Mucosa of rectum (tissue), 2 donors: Measurements from ENCODE around the gene REP15.
A peak's percentile ranks its signal among the peaks of the same experiment; 100 is the strongest.

Source experiments
- H3K27ac ChIP-seq, 2 donors: one replicate each; pipeline ENCODE4 v1.7.0; 2013; ENCODE audit warnings: inconsistent platforms in 2 of 2, low read depth in 2 of 2, low read length in 2 of 2
- H3K27me3 ChIP-seq, 2 donors: one replicate each; pipeline ENCODE4 v1.7.0; 2013; ENCODE audit warnings: low read length in 2 of 2; ENCODE audit not compliant: control insufficient read depth in 2 of 2, insufficient read depth in 2 of 2
- H3K36me3 ChIP-seq, 2 donors: one replicate each; pipeline ENCODE4 v1.7.0; 2013; ENCODE audit warnings: low read length in 2 of 2; ENCODE audit not compliant: control insufficient read depth in 2 of 2, insufficient read depth in 2 of 2
- H3K4me1 ChIP-seq, 2 donors: one replicate each; pipeline ENCODE4 v1.7.0; 2013; ENCODE audit warnings: low read length in 2 of 2, mild to moderate bottlenecking in 1 of 2; ENCODE audit not compliant: control insufficient read depth in 2 of 2, insufficient read depth in 2 of 2
- H3K4me3 ChIP-seq, 2 donors: one replicate each; pipeline ENCODE4 v1.7.0; 2013; ENCODE audit warnings: low read length in 2 of 2
- H3K9ac ChIP-seq, 2 donors: one replicate each; pipeline ENCODE4 v1.7.0; 2013; ENCODE audit warnings: low read length in 2 of 2, low read depth in 1 of 2, mild to moderate bottlenecking in 1 of 2
- H3K9me3 ChIP-seq, 2 donors: one replicate each; pipeline ENCODE4 v1.7.0; 2013; ENCODE audit warnings: low read length in 2 of 2; ENCODE audit not compliant: control insufficient read depth in 2 of 2
- donor health status: healthy.
- donor health status: Normal muscosa, but diverticular disease.

Gene REP15

GRCh38 chr12:27693403-27693802 is 2.8 kb upstream of the REP15 start:
- no peak overlapping the region for H3K4me3 ChIP-seq
- H3K4me1 ChIP-seq, result peaks cover 4 to 11% of the 10 kb centered on the region in 2 donors
- H3K36me3 ChIP-seq, result peaks cover 19% of the 10 kb centered on the region in 2 donors

DNA sequence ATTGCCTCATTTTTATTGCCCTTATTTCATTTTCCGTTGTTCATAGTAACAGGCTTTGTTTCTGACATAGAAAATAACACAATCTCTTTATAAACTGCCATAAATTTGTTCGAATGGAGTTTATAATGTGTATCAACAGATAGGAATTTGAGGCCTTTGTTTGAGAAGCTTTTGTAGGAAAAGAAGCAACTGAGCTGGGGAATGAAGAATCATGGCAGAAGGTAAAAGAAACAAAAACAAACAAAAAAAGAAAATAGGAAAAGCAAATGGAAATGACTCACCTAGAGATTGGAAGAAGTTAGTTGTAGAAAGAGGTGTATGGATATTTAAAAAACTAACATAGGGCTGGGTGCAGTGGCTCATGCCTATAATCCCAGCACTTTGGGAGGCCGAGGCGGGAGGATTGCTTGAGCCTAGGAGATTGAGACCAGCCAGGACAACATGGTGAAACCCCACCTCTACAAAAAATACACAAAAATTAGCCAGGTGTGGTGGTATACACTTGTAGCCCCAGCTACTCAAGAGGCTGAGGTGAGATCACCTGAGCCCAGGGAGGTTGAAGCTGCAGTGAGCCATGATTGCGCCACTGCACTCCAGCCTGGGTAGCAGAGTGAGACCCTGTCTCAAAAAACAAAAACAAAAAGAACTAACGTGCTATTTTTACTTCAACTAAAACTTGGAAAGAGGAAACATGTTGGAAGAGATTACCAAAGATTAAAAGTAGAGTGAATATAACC is 523 bp upstream of the REP15 start:
- H3K4me3 ChIP-seq, result no peak overlapping the region

More at GRCh38 chr12:27693403-27693802, 2.8 kb upstream of the REP15 start:
- no peak overlapping the region for H3K9ac ChIP-seq
- no peak overlapping the region for H3K27ac ChIP-seq
- H3K9me3 ChIP-seq, result no peaks in the 10 kb centered on the region
- H3K27me3 ChIP-seq, result no peaks in the 10 kb centered on the region

GRCh38 chr12:27696864-27697564 is 767 bp downstream of the REP15 start:
- H3K27ac ChIP-seq, result peak overlapping the region; percentile 29 to 57
- no peaks in the 10 kb centered on the region for H3K27me3 ChIP-seq
- peaks cover 2 to 5% of the 10 kb centered on the region in 2 donors for H3K36me3 ChIP-seq
- peak overlapping the region in 1 of 2 donors; percentile 50 for H3K9ac ChIP-seq
- H3K4me3 ChIP-seq, result peak overlapping the region; percentile 52 to 63
- H3K9me3 ChIP-seq, result no peaks in the 10 kb centered on the region
- H3K4me1 ChIP-seq, result peaks cover 4 to 7% of the 10 kb centered on the region in 2 donors

More for the DNA sequence above, 523 bp upstream of the REP15 start:
- H3K9me3 ChIP-seq, result no peaks in the 10 kb centered on the region
- peaks cover 4 to 7% of the 10 kb centered on the region in 2 donors for H3K36me3 ChIP-seq
- peak overlapping the region; percentile 55 to 59 for H3K27ac ChIP-seq
- no peaks in the 10 kb centered on the region for H3K27me3 ChIP-seq
- no peak overlapping the region for H3K9ac ChIP-seq
- peaks cover 4 to 7% of the 10 kb centered on the region in 2 donors for H3K4me1 ChIP-seq

DNA sequence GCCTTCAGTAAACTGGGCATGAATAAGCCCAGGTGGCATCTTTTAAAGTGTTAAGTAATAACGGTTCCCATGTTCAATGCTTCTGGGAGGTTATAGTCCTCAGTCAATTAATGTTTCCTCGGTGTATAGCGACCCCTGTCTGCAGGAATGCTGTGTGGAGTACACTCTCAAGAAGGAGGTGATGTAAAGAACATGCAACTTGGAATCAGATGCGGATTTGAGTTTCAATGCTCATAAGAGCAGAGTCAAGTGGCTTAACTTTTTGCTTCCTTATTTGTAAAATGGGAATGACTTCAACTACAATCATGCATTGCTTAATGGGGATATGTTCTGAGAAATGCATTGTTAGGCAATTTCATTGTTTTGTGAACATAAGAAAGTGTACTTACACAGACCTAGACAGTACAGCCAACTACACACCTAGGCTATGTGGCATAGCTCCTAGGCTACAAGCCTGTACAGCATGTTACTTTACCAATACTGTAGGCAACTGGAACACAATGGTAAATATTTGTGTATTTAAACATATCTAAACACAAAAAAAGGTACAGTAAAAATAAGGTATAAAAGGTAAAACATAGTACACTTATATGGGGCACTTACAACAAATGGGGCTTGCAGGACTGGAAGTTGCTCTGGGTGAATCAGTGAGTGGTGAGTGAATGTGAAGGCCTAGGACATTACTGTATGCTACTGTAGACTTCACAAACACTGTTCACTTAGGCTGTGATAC is 7.6 kb downstream of the REP15 start:
- Histone ChIP-seq H3K27me3 (no peaks in the 10 kb centered on the region), H3K27ac (no peak overlapping the region), H3K9ac (no peak overlapping the region), H3K4me1 (peaks cover 0 to 3% of the 10 kb centered on the region in 2 donors), H3K9me3 (no peaks in the 10 kb centered on the region), H3K36me3 (no peaks in the 10 kb centered on the region), H3K4me3 (no peak overlapping the region)

- H3K9me3 ChIP-seq, result no peaks in the 10 kb centered on the region
- H3K27me3 ChIP-seq, result no peaks in the 10 kb centered on the region
- H3K36me3 ChIP-seq, result no peaks in the 10 kb centered on the region
- no peak overlapping the region for H3K9ac ChIP-seq
- no peak overlapping the region for H3K4me3 ChIP-seq
- H3K27ac ChIP-seq, result no peak overlapping the region
- H3K4me1 ChIP-seq, result peaks cover 0 to 3% of the 10 kb centered on the region in 2 donors
These were observed 9.0 kb downstream of the REP15 start for GRCh38 chr12:27705263-27705662.

DNA sequence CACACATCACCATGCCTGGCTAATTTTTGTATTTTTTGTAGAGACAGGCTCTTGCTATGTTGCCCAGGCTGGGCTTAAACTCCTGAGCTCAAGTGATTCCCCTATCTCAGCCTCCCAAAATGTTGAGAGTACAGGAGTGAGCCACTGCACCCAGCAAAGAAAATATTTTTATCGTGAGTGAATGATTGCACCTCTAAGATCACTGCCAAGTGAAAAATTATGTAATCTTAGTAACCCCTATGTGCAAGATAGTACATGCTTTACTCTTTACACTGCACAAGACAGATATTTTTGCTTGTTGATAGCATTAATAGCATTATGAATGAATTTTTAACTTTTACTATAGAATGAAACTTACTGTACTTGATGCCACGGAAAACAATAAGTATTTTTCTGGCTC is 11.0 kb downstream of the REP15 start:
- Histone ChIP-seq H3K9me3 (no peaks in the 10 kb centered on the region), H3K4me3 (no peak overlapping the region), H3K9ac (no peak overlapping the region), H3K27me3 (no peaks in the 10 kb centered on the region), H3K4me1 (peaks cover 8 to 12% of the 10 kb centered on the region in 2 donors), H3K36me3 (no peaks in the 10 kb centered on the region), H3K27ac (no peak overlapping the region)

DNA sequence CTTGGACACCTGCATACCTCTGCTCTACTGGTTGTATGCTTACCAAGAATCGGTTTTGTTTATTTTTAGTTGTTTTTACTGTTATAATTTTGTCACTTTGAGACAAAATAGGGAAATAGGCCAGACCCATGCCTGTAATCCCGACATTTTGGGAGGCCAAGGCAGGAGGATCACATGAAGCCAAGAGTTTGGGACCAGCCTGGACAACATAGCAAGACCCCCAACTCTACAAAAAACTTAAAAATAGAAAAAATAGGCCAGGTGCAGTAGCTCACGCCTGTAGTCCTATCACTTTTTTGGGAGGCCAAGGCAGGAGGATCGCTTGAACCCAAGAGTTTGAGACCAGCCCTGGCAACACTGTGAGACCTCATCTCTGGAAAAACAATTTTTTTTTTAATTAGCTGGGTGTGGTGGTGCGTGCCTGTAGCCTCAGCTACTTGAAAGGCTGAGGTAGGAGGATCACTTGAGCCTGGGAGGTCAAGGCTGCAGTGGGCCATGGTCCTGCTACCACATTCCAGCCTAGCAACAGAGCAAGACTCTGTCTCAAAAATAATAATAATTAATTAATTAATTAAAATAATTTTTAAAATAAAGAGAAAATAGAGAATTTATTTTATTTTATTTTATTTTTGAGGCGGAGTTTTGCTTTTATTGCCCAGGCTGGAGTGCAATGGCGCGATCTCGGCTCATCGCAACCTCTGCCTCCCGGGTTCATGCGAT is 13.1 kb downstream of the REP15 start:
- Histone ChIP-seq H3K27ac (peak overlapping the region; percentile 81), H3K4me3 (peak overlapping the region; percentile 86 to 98), H3K36me3 (peaks cover 0 to 6% of the 10 kb centered on the region in 2 donors), H3K27me3 (no peaks in the 10 kb centered on the region), H3K9ac (peak overlapping the region in 1 of 2 donors; percentile 91), H3K4me1 (peaks cover 8 to 10% of the 10 kb centered on the region in 2 donors), H3K9me3 (no peaks in the 10 kb centered on the region)

DNA sequence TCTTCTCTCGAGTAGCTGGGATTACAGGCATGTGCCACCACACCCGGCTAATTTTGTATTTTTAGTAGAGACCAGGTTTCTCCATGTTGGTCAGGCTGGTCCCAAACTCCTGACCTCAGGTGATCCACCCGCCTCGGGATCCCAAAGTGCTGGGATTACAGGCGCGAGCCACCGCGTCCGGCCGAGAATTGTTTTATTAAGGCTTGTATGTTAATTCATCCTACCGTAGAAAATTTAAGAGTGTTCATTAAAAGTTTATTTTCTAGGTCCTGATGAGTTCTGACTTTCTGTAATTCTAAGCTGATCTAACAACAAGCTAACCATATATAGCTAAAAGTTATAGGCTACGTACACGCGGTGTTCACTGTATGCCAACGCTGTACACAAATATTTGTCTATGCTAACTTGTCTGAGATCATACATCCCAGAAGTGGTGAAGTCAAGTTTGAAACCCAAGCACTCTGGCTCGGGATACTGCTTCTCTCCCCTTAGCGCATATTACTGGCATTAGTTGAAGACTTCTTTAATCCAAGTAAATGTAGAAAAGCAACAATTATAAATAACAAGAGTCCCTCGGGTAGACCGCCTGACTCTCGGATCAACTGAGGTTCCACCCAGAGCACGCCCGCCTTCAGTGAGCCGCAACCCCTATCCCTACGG is 13.8 kb downstream of the REP15 start:
- Histone ChIP-seq H3K4me1 (peaks cover 8 to 10% of the 10 kb centered on the region in 2 donors), H3K36me3 (peaks cover 0 to 6% of the 10 kb centered on the region in 2 donors), H3K9ac (peak overlapping the region; percentile 91 to 95), H3K9me3 (no peaks in the 10 kb centered on the region), H3K27ac (peak overlapping the region; percentile 81), H3K4me3 (peak overlapping the region; percentile 86 to 98), H3K27me3 (no peaks in the 10 kb centered on the region)

DNA sequence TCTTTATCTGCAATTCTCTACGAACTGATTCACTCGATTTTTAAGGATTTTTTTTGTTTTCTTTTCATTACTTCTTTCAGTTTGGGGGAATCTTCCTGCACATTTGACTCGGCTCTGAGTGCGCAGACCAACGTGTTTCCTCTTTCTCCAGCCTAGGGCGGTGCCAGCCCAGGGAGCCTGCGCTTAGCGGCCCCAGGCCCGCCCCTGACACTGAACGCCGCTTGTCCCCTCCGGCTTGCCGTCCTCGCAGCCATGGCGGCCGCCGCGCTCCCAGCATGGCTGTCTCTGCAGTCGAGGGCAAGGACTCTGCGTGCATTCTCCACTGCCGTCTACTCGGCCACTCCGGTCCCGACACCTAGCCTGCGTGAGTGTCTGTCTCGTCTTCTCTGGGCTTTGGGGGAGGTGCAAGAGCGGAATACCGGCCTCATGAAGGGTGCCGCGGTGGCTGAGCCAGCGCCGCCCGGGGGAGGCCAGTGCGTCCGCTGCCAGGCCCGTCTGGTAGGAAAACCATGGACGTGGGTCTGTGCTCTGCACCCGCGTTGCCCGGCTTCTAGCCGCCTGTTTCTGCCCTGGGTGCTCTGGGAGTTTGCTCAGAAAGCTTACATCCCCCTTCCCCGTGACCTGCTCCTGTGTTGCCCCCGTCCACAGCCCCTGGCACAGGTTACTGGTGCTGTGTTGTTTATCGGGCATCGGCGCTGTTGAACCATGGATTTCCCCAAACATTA is 14.5 kb downstream of the REP15 start, which contains the start of gene MRPS35:
TSS of gene MRPS35 (plus strand) at position 241 of the 725 bp plus-strand sequence. CDS start at position 253, 12 bp downstream.
- H3K4me3 ChIP-seq, result peak within 1 kb of the TSS; percentile 86 to 98
- peaks cover 8 to 10% of the 10 kb centered on the region in 2 donors for H3K4me1 ChIP-seq
- H3K27ac ChIP-seq, result peak within 1 kb of the TSS; percentile 81
- H3K36me3 ChIP-seq, result peaks cover 0 to 6% of the 10 kb centered on the region in 2 donors
- no peaks in the 10 kb centered on the region for H3K27me3 ChIP-seq
- H3K9ac ChIP-seq, result peak within 1 kb of the TSS; percentile 91 to 95
- no peaks in the 10 kb centered on the region for H3K9me3 ChIP-seq
